ENCODE measurements around the gene CHID1.

The CHID1 gene

DNA sequence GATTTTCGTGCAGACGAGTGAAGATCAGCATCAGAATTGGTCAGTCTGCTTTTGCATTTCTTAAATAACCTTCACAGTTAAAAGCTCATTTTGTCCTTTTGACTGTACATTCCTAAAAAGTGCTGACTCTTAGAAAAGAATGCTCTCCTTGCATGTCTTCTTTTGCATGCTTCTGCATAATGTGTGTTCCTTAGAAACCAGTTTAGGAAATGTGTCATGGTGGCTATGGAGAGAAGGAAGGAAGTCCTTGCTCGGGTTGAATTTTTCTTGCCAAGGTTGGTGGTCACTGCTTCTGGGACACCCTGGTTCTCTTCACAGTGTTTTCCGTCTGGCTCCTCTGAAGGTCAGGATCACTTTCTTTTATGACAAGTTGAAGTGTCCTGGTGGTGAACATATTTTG, 21.8 kb upstream of the CHID1 start:
- H3K27me3 ChIP-seq: no peaks in the 10 kb centered on the region
- no peaks in the 10 kb centered on the region for H3K36me3 ChIP-seq
- no peaks in the 10 kb centered on the region for H3K9me3 ChIP-seq
- no peak overlapping the region for H3K4me3 ChIP-seq (ENCODE audit: low read depth in 1 of 2, low read length in 1 of 2)
- peaks cover 20 to 33% of the 10 kb centered on the region in 2 experiments for H3K4me1 ChIP-seq (ENCODE audit: control insufficient read depth in 1 of 2, insufficient read depth in 1 of 2, low read depth in 1 of 2, low read length in 1 of 2)
- H3K27ac ChIP-seq: no peak overlapping the region
- TF ChIP-seq, protein P1, sequence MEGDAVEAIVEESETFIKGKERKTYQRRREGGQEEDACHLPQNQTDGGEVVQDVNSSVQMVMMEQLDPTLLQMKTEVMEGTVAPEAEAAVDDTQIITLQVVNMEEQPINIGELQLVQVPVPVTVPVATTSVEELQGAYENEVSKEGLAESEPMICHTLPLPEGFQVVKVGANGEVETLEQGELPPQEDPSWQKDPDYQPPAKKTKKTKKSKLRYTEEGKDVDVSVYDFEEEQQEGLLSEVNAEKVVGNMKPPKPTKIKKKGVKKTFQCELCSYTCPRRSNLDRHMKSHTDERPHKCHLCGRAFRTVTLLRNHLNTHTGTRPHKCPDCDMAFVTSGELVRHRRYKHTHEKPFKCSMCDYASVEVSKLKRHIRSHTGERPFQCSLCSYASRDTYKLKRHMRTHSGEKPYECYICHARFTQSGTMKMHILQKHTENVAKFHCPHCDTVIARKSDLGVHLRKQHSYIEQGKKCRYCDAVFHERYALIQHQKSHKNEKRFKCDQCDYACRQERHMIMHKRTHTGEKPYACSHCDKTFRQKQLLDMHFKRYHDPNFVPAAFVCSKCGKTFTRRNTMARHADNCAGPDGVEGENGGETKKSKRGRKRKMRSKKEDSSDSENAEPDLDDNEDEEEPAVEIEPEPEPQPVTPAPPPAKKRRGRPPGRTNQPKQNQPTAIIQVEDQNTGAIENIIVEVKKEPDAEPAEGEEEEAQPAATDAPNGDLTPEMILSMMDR (IDR thresholded peaks at IDR 0.05): no peak

DNA sequence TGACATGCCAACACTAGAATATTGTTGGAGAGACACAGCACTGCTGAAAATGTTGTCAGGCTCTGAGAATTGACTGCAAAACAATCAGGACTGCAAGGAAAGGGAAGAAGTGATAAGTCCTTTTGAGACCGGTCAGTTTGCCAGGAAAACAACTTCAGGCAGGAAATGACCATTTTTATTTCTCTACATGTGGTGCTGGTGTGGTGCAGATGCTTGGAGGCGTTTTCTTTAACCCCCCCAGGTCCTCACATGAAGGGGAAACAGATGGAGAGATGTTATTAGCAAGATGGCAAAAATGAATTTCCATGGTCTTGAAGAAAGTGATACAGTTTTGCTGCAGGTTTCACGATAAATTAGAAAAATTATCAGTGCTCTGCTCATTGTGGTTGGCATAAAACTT, 20.8 kb upstream of the CHID1 start:
- Histone ChIP-seq H3K27ac (no peak overlapping the region), H3K36me3 (no peaks in the 10 kb centered on the region), H3K4me1 (ENCODE audit: control insufficient read depth in 1 of 2, insufficient read depth in 1 of 2, low read depth in 1 of 2, low read length in 1 of 2) (peaks cover 21 to 34% of the 10 kb centered on the region in 2 experiments), H3K9me3 (no peaks in the 10 kb centered on the region), H3K4me3 (ENCODE audit: low read depth in 1 of 2, low read length in 1 of 2) (no peak overlapping the region), H3K27me3 (no peaks in the 10 kb centered on the region)
- TF ChIP-seq, protein P1 (IDR thresholded peaks at IDR 0.05): no peak

DNA sequence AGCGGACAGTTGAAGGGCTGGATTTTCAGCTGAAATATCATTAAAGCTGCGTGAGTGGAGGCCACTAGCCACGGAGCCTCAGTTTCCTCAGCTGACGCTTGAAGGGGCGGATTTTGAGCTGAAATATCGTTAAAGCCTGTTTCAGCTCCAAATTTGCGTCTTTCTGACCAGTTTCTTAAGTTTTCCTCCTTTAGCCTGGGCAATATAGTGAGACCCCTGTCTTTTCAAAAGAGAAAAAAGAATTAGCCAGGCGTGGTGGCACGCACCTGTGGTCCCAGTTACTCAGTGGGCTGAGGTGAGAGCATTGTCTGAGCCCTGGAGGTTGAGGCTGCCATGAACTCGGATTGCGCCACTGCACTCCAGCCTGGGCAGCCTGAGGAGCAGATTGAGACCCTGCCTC, 18.8 kb upstream of the CHID1 start:
- Histone ChIP-seq H3K36me3 (no peaks in the 10 kb centered on the region), H3K4me1 (ENCODE audit: control insufficient read depth in 1 of 2, insufficient read depth in 1 of 2, low read depth in 1 of 2, low read length in 1 of 2) (peaks cover 20 to 39% of the 10 kb centered on the region in 2 experiments), H3K27me3 (no peaks in the 10 kb centered on the region), H3K27ac (no peak overlapping the region), H3K9me3 (no peaks in the 10 kb centered on the region), H3K4me3 (ENCODE audit: low read depth in 1 of 2, low read length in 1 of 2) (no peak overlapping the region)
- TF ChIP-seq, protein P1 (IDR thresholded peaks at IDR 0.05): no peak

DNA sequence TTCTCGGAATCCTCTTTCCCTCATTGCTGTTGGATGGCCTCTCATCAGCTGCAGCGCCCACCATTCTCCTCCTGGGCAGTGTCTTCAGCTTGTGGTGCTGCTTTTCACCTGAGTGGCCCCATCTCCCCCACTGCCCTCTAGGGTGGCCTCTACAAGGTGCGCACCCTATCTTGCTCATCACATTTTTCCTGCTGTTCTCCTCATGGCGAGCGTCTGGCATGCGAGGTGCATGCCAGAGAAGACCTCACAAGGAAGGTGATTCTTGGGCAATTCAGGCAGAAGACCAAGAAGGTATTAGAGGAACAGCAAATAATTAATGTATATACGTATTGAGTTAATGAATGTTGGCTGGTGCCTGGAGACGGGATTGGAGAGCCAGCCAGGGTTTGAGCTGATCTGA, 18.2 kb upstream of the CHID1 start:
- no peaks in the 10 kb centered on the region for H3K27me3 ChIP-seq
- H3K27ac ChIP-seq: no peak overlapping the region
- TF ChIP-seq, protein P1 (IDR thresholded peaks at IDR 0.05): no peak
- H3K4me1 ChIP-seq (ENCODE audit: control insufficient read depth in 1 of 2, insufficient read depth in 1 of 2, low read depth in 1 of 2, low read length in 1 of 2): peaks cover 20 to 39% of the 10 kb centered on the region in 2 experiments
- no peak overlapping the region for H3K4me3 ChIP-seq (ENCODE audit: low read depth in 1 of 2, low read length in 1 of 2)
- H3K36me3 ChIP-seq: no peaks in the 10 kb centered on the region
- no peaks in the 10 kb centered on the region for H3K9me3 ChIP-seq

DNA sequence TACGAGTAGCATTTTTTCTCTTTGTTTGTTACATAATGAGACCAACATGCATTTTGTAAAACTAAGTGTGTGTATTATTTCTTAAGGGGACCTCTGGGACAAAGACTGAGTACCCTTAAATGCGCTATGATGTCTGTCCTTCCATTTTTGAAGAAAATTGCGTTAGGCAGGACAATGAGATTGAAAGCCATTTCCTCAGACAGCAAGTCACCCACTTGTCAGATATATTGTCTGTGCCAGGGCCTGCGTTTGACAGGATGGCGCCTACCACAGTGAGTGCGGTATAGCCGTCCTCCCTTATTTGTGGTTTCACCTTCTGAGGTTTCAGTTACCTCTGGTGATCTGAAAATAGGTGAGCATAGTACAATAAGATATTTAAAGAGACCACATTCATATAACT, 17.3 kb upstream of the CHID1 start:
- no peak overlapping the region for H3K4me3 ChIP-seq (ENCODE audit: low read depth in 1 of 2, low read length in 1 of 2)
- no peaks in the 10 kb centered on the region for H3K27me3 ChIP-seq
- no peak overlapping the region for H3K27ac ChIP-seq
- TF ChIP-seq, protein P1 (IDR thresholded peaks at IDR 0.05): no peak
- peaks cover 17 to 31% of the 10 kb centered on the region in 2 experiments for H3K4me1 ChIP-seq (ENCODE audit: control insufficient read depth in 1 of 2, insufficient read depth in 1 of 2, low read depth in 1 of 2, low read length in 1 of 2)
- H3K36me3 ChIP-seq: no peaks in the 10 kb centered on the region
- H3K9me3 ChIP-seq: no peaks in the 10 kb centered on the region
